Peyer's patch (tissue), 4 donors: ENCODE results near the gene PLET1.

Source experiments
- CTCF ChIP-seq, 6 experiments: fragments of 450-650 bp in 4 of 6; fragments of 200-600 bp in 2 of 6; sonication (generic) in 1 of 6; IDR thresholded peaks; one replicate each; pipeline ENCODE4 v1.5.1; 2017 to 2019; ENCODE audit warnings: antibody characterized with exemption in 6 of 6, mild to moderate bottlenecking in 3 of 6, moderate library complexity in 1 of 6
- POLR2A ChIP-seq, 2 donors: fragments of 450-650 bp; IDR thresholded peaks; one replicate each; pipeline ENCODE4 v1.5.1; 2017; ENCODE audit warnings: antibody characterized with exemption in 2 of 2, mild to moderate bottlenecking in 2 of 2, moderate library complexity in 2 of 2

DNA sequence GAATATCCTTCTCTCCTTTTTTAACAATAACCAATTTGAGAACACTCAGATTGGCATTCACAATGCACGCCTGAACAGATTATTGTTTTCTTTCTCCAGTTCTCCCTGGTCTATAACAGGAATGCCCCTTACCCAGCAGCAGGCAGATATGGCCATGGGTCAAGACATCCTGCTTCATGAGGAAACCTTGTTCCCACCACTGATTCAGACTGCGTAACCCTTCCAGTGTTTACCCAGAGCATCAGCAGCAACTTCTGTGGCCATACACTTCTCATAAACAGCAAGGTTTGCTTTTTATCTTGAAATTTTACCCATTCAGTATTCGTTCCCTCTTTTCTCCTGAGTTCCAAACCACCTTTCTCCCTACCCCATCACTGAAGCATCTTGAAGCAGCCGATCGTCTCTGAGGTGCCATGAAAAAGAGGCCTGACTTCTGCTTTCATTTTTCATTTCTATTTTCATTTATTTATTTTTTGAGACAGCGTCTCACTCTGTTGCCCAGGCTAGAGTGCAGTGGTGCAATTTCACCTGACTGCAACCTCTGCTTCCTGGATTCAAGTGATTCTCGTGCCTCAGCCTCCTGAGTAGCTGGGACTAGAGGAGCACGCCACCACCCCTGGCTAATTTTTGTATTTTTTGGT, 24.8 kb downstream of the PLET1 start:
- no peak for TF ChIP-seq CTCF (IDR thresholded peaks at IDR 0.05)
- no peak for TF ChIP-seq POLR2A (IDR thresholded peaks at IDR 0.05)
